ENCODE results near the gene UGT1A3. TPM values are rescaled to one million over a fixed set of nuclear protein-coding genes. Genes with fewer than 3 reads are reported as not detected.

The UGT1A3 gene
- total and polyA plus RNA-seq, 10 of the 15 experiments (the other 5 are each of a cell fraction or from before 2014, with no cell fraction given), result not detected

- POLR2A ChIA-PET, result no interaction called here
- H2AFZ ChIP-seq (ENCODE audit: control insufficient read depth, low read depth, low read length), result no peak within 1 kb of the TSS
- TF ChIP-seq, protein P1, sequence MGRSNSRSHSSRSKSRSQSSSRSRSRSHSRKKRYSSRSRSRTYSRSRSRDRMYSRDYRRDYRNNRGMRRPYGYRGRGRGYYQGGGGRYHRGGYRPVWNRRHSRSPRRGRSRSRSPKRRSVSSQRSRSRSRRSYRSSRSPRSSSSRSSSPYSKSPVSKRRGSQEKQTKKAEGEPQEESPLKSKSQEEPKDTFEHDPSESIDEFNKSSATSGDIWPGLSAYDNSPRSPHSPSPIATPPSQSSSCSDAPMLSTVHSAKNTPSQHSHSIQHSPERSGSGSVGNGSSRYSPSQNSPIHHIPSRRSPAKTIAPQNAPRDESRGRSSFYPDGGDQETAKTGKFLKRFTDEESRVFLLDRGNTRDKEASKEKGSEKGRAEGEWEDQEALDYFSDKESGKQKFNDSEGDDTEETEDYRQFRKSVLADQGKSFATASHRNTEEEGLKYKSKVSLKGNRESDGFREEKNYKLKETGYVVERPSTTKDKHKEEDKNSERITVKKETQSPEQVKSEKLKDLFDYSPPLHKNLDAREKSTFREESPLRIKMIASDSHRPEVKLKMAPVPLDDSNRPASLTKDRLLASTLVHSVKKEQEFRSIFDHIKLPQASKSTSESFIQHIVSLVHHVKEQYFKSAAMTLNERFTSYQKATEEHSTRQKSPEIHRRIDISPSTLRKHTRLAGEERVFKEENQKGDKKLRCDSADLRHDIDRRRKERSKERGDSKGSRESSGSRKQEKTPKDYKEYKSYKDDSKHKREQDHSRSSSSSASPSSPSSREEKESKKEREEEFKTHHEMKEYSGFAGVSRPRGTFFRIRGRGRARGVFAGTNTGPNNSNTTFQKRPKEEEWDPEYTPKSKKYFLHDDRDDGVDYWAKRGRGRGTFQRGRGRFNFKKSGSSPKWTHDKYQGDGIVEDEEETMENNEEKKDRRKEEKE (IDR thresholded peaks at IDR 0.05), result no peak
- no TSS peak for BruUV-seq (replicated peaks)
- no peak within 1 kb of the TSS for H3K27ac ChIP-seq (ENCODE audit: control insufficient read depth, insufficient read depth)
- SMC1A ChIA-PET (ENCODE audit: uncharacterized antibody, unreplicated experiment), result interaction anchor here (2.2 kb wide), 1 partner anchor 307 kb away, joined by 10 read pairs; no protein-coding TSS in a partner anchor
- no peaks in the 10 kb centered on the region for H3K4me1 ChIP-seq (ENCODE audit: control insufficient read depth, insufficient read depth, low read length)
- RAD21 ChIA-PET (ENCODE audit: unreplicated experiment), result no interaction called here
- H3K4me2 ChIP-seq (ENCODE audit: control insufficient read depth, insufficient read depth), result no peak within 1 kb of the TSS
- H3K4me3 ChIP-seq, result no peak within 1 kb of the TSS
- WGBS (ENCODE audit: insufficient coverage, insufficient replicate concordance, low lambda C conversion rate, missing lambda C conversion rate), result 49% methylated on average over 14 of the region's 14 CpGs
- H3K36me3 ChIP-seq (ENCODE audit: control insufficient read depth in 2 of 2, insufficient read depth in 2 of 2, low read length in 1 of 2), result no peaks in the 10 kb centered on the region
- no peak for ATAC-seq
- FAIRE-seq, result no peak
- no peaks in the 10 kb centered on the region for H3K79me2 ChIP-seq (ENCODE audit: control insufficient read depth, insufficient read depth, low read length)
- CTCF ChIA-PET, result interaction anchor here (0.7 to 2.0 kb wide), 5 partner anchors 9 to 309 kb away, joined by 3 to 10 read pairs (median 3); no protein-coding TSS in a partner anchor
- H4K20me1 ChIP-seq (ENCODE audit: control insufficient read depth, insufficient read depth), result no peaks in the 10 kb centered on the region
- peaks cover 0 to 4% of the 10 kb centered on the region in 2 experiments; a peak in 2 of 4 replicates for H3K27me3 ChIP-seq (replicated peaks in 1 of 2; ENCODE audit: control insufficient read depth in 2 of 2, insufficient read depth in 2 of 2, low read length in 1 of 2)
- intact Hi-C loops (cut with micrococcal nuclease; ENCODE audit: unreplicated experiment) (loop anchor here (10.0 kb wide), 1 partner anchor 228 kb away; no protein-coding TSS in a partner anchor), in situ Hi-C loops (cut with MboI) (no loop called here)
- H3K9me3 ChIP-seq (replicated peaks; ENCODE audit: control insufficient read depth, insufficient read depth, low read length), result no peaks in the 10 kb centered on the region; the same call in 1 of the 3 replicates
- no peak within 1 kb of the TSS for H3K9ac ChIP-seq (ENCODE audit: control insufficient read depth, insufficient read depth, low read length)
- no peak for DNase-seq (ENCODE audit: low read depth, low spot score)
Measured at GRCh38 chr2:233712611-233713261, 16.1 kb upstream of the UGT1A3 start, which contains the start of gene UGT1A5. TSS of gene UGT1A5 (plus strand) at chr2:233712907. CDS start at chr2:233712992, 85 bp downstream.

GRCh38 chr2:233713262-233713615 lies 15.6 kb upstream of the UGT1A3 start:
- ChIA-PET POLR2A (no interaction called here), SMC1A (ENCODE audit: uncharacterized antibody, unreplicated experiment) (no interaction called here), RAD21 (ENCODE audit: unreplicated experiment) (no interaction called here), CTCF (interaction anchor here (1.0 kb wide), 1 partner anchor 201 kb away, joined by 3 read pairs; no protein-coding TSS in a partner anchor)
- DNase-seq (ENCODE audit: low read depth, low spot score) (no peak), FAIRE-seq (no peak), ATAC-seq (no peak)
- Histone ChIP-seq H3K9me3 (replicated peaks; ENCODE audit: control insufficient read depth, insufficient read depth, low read length) (no peaks in the 10 kb centered on the region; the same call in 1 of the 3 replicates), H3K27me3 (replicated peaks in 1 of 2; ENCODE audit: control insufficient read depth in 2 of 2, insufficient read depth in 2 of 2, low read length in 1 of 2) (peaks cover 0 to 4% of the 10 kb centered on the region in 2 experiments; a peak in 2 of 4 replicates), H4K20me1 (ENCODE audit: control insufficient read depth, insufficient read depth) (no peaks in the 10 kb centered on the region), H3K4me3 (no peak overlapping the region), H3K36me3 (ENCODE audit: control insufficient read depth in 2 of 2, insufficient read depth in 2 of 2, low read length in 1 of 2) (no peaks in the 10 kb centered on the region), H3K4me1 (ENCODE audit: control insufficient read depth, insufficient read depth, low read length) (no peaks in the 10 kb centered on the region), H2AFZ (ENCODE audit: control insufficient read depth, low read depth, low read length) (no peak overlapping the region), H3K9ac (ENCODE audit: control insufficient read depth, insufficient read depth, low read length) (no peak overlapping the region), H3K27ac (ENCODE audit: control insufficient read depth, insufficient read depth) (no peak overlapping the region), H3K4me2 (ENCODE audit: control insufficient read depth, insufficient read depth) (no peak overlapping the region), H3K79me2 (ENCODE audit: control insufficient read depth, insufficient read depth, low read length) (no peaks in the 10 kb centered on the region)
- no peak for TF ChIP-seq MYC (IDR thresholded peaks at IDR 0.05; ENCODE audit: insufficient read depth, insufficient read length, insufficient replicate concordance, low read length, severe bottlenecking)
- no peak for TF ChIP-seq SUPT20H (IDR thresholded peaks at IDR 0.05; ENCODE audit: borderline replicate concordance, control insufficient read depth, low read depth, low read length)
- TF ChIP-seq FOXM1 (IDR thresholded peaks at IDR 0.05; ENCODE audit: low read depth, low read length), result no peak
- intact Hi-C loops (cut with micrococcal nuclease; ENCODE audit: unreplicated experiment) (loop anchor here (10.0 kb wide), 1 partner anchor 228 kb away; no protein-coding TSS in a partner anchor), in situ Hi-C loops (cut with MboI) (no loop called here)
- WGBS (ENCODE audit: insufficient coverage, insufficient replicate concordance, low lambda C conversion rate, missing lambda C conversion rate), result 71% methylated on average over 7 of the region's 7 CpGs
- BruUV-seq (replicated peaks), result no TSS peak

All from GM12878 (cell line).